Stimulated activated CD4-positive, alpha-beta T cell treated with anti-CD3 and anti-CD28 coated beads, Interleukin-12 subunit alpha, Interleukin-12 subunit beta, amount 100 ng/mL, for 4 hours (primary cell): ENCODE results near the gene RNF13.
"Not testable (repeated sequence)": the region's sequence is repeated elsewhere in the genome, so short reads cannot be mapped to it uniquely, and the experiment has no call there.

Source experiments
- DNase-seq: peaks from one replicate; pipeline ENCODE4 v3.0.0-alpha.2; 2020

RNF13 gene

DNA sequence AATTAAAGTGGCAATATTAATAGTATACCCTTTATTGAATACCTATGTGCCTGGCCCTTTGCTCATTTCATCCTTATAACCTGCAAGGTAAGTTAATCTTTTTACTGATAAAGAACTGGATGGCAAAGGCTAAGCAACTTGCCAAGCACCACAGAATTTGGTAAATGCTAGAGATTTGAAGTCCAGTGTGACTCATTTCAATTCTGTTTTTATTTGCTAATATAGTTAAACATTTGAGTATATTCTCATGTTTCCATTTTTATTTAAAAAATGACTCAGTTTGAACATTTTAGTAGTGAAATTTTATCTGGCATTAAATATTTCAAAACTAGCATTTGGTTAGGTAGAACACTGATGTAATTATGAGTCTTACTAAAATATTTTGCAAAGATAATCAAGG is 146.4 kb downstream of the RNF13 start:
- no peak for DNase-seq

DNA sequence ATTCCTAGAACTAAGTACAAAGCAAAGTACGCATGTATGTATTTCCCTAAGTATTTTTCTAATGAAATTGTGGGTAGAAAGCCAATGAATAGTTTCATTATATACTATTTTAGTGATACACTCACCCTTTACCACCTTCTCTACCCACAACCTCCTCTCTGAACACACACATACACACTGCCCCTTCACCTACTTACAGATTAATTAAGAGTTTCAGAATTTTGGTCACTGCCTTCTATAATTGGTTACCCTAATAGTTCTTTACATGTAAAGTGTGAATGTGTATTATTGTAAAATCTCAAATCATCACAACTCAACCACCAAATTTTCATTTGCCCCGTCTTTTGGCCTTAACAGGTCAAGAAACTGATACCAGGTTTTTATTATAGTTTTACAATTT is 150.5 kb downstream of the RNF13 start:
- no peak for DNase-seq

DNA sequence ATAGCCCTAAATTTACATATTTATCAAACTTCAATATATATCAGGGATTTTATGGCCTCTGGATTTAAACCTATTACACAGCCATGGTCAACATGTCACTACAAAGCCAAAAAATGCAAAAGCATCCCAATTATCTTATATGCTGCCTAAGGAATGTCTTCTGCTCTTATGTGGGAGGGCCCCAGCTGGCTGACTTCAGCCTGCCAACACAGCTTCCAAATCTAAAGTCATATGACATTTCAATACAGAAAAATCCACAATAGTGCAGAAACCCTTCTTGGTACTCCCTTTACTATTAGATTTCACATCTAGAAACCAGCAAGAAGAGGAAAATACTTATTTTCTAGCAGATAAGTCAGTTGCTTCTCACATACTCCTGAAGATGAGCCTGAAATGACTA is 151.3 kb downstream of the RNF13 start:
- DNase-seq = no peak

DNA sequence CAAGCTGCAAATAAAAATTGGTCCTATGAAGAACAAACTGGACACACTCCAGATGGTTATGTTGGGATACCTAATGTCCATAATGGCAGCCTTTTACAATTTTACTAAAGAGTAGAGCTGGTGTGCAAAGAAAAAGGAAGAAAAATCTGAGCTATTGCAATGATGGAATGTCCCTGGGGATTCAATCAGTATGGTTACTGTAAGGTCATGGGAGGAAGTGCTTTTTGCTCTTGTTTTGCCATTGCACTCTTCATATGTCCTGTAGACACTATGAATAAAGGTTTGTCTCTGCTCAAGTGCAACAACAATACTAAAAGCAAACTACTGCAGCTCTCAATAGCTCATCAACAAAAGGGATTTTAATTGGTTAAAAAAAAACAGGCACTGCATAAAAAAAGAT is 152.3 kb downstream of the RNF13 start:
- DNase-seq = no peak

DNA sequence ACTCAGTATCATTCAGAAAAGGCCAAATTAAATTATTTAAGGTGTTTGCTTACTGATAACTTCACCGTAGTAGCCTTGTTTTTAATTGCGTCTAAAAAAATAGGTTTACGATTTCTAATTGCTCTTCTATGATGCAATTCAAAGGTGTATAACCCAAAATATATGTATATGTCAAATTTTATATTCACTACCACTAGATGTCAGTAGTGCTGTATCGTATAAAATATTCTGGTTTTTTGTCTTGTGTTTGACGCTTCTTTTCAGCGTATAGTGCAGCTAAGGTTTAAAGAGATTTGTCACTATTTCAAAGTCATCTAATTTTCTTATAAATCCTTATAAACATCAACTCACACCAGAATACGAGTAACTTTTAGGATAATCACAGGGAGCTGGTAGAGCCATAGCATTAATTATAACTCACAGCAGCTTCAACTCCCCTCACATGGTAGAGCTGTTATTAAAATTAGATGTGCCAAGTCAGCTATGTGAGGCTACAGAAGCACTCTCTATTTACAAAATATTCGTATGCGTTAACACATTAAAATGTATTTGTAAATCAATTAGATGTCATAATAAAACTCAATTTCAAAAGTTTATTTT is 154.2 kb downstream of the RNF13 start:
- no peak for DNase-seq

DNA sequence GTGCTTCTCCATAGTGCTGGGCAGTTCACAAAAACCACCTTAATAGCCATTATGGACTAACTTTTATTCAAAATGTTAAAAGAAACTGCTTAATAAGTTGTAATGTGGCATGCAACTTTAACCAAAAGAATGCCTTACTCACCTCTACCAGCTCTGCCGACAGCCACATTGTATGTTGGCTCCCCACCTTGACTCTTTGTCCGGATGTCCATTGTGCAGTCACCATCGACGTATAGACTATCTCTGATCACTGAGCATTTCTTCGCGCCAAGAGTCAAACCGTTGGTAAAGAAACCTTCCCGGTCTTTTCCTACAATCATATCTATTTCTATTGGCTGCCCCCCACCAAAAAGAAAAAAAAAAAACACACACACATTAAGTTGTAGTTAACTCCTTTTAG is 155.2 kb downstream of the RNF13 start:
- DNase-seq = no peak

DNA sequence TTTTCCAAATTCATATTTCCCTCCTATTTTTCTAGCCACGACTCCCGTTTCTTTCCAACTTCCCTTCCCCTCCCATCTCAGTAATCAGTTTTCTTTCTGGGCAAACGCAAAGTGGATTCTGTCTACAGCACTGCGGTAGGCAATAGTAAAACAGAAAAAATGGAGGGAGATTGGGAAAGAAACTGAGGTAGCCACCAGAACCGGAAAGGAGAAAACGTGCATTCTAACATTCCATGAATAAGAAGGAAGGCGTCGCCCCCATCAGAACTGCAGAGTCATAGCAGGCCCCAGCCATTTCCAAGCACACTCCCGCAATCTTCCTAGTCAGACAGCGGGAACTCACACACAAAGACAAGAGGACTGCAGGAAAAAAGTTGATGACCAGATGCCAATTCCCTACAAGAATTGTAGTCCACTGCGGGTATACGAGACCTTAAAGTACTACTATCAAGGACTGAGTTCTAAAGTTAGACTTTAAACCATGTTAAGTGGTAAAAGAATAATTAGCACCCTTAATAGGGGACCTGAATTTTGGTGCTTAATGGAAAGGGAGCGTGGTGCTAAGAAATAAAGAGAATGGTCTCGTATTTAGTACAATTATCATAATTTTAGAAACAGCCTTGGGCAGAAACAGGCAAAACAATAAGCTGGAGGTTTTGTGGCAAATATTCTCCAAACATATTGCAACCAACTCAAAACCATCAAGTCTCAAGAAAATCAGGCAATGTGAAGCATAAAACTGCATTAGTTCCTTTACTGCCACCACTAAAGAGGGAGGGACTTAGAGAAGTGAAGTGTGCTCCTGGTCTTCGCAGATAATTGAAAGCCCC is 156.3 kb downstream of the RNF13 start:
- no peak for DNase-seq

DNA sequence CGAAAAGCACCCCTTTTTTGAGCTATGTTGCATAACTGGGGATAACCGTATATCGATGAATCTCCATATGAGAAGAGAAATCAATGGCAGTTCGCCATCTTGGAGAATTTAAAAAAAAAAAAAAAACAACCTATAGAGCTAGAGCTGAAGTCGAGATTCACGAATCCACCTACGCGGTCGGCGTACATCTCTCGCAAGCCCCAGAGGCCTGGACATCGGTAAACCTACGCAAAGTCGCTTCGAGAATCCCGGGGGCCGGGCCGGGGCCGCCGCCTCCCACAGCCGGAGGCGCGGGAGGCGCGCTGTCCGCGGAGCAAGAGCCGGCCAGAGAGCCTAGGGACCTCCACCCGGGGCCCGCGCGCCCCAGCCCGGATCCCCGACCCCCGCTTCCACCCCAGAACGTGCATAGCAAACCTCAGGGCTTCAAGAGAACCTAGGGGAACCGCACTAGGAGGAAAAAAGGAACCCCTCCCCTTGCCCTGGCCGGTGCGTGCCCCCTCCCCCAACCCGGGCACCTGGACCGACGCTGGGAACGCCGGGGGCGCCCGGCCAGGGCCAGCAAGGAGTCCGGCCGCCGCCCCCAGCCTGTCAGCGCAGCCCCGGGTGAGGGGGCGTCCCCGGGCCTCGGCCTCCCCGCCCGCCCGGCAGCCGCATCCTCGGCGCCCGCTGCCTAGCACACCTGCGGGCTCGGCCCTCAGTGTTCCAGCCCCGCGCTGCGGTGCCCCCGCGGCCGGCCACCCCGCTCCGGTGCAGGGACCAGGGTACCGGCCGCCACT is 157.1 kb downstream of the RNF13 start:
- DNase-seq = peak; percentile 52

DNA sequence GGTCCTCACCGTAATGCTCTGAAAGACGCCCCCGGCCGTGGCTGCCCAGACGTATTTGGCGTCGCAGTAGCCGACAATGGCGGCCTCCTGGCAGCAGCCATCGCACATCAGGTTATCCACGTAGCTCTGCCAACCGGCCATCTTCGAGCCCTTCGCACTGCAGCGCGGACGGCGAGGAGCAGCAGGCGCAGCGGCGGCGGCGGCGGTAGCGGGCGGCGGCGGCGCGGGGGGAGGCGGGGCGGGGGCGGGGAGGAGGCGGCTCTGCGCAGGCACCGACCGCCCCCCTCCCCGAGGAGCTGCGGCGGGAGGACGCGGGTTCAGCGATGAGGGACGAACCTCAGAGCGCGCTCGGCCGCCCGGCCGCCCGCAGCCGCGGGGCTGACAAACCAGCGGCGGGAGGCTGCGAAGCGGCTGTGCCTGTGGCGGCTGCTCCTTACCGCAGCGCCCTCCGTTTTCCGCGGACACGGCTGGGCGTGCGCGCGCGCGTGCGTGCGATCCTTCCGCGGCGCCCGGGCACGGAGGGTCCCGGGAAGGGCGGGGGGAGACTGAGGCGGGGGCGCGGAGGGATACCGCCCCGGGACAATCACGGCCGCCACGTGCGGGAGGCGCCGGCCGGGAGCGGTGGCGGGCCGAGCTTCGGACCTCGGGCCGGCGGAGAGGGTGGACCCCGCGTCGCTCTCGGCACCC is 157.8 kb downstream of the RNF13 start, which contains the start of gene PFN2:
PFN2 (minus strand) TSS at position 180 of the 687 bp plus-strand sequence; CDS start at position 141, 39 bp downstream.
- peak; percentile 50 for DNase-seq

DNA sequence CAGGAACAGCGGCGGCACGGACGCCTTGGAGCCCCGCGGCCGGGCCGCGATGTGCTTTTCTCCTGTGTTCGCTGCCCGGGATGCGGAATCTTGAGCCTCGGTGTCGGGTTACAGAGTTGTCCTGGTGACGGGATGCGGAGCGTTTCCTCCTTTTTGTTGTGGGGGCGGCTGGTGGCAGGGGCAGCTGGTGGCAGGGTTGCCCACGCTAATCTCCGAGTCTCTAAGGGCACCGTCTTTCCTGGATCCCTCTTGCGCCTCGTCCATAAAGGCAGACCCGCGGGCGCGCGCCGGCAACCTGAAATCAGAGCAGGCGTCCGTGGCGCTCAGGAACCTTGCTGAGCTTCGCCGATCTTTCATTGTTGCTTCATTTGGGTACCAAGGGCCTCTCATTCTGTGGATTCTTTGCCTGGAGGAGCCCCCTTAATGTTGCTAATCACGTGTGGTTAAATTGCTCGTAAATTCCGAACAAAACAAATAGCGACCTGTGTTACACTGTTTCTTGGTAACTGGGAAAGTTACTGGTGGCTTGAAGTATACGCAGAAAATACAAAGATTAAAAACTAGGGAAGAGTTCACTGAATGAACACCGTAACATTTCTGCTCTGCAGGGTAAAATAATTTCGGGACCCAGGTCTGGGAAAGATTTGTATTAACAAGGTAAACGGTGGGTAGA is 158.5 kb downstream of the RNF13 start:
- peak; percentile 21 for DNase-seq

DNA sequence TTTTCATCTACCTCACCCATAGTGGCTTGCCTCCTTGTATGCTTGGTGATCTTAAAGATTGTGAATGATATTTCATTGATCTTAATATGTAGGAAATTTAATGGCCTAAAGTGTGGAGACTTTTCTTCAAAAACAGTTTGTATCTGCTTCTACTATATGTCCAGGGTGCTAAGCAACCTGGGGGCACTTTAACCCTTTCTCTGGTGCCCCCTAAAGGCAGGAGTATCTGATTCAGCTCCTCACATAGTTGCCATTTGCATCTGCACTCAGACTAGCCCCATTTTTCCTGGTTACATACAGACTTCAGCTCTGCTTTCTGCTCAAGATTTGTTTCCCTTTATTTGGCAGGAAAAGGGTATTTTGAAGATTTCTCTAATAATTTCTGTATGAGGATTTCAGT is 162.9 kb downstream of the RNF13 start:
- DNase-seq = no peak

DNA sequence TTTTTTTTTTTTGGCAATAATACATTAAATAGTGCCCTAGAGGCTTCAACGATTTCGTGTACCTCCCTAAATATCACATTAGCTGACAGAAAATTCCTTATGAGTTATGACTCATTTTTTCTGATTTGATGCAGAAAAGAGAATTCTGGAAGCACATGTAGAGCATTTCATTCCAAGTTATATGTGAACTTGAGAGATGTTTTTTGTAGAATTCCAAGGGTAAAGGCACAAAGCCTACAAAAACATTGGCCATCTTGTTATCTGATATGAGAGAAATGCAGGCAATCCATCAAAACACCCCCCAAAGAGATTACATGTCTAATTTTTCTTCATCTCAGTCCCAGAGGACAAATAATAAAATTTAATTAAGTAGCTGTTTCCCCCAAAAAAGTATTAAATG is 164.4 kb downstream of the RNF13 start:
- no peak for DNase-seq

DNA sequence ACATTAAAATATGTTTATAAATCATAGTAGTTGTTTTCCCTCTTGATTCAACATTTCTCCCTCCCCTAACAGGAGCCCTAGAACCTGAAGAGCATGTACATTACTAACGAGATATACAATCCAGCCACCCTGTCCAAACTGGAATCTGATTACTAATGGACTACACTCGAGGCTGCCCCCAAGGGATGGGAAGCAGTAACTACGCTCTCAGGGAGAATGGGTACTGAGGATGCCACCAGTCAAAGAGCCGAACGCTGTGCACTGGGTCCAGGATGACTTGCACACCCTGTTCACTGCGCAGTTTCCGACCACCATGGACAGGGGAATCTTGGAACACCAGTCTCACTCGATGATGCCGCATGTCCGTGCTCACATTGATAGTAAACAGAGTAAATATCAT is 169.0 kb downstream of the RNF13 start:
- not testable (repeated sequence) for DNase-seq

DNA sequence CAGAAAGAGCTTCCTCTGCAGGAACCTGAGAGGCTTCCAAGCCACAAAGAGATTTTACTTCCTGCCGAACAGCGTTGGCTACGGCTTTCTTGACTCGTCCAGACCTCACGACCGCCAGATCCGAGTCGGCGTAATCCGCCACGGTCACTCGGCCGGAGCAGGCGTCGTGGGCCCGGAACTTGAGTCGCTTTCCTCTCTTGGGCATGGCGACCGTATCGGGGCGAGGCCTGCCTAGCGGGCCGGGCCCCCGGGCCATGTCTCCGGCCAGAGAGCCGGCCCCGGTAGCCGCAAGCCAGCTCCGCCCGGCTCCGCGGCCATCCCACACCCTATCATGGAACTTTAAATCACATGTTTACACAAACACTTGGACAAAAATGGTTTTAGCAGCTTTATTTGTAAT is 170.0 kb downstream of the RNF13 start:
- DNase-seq = not testable (repeated sequence)

DNA sequence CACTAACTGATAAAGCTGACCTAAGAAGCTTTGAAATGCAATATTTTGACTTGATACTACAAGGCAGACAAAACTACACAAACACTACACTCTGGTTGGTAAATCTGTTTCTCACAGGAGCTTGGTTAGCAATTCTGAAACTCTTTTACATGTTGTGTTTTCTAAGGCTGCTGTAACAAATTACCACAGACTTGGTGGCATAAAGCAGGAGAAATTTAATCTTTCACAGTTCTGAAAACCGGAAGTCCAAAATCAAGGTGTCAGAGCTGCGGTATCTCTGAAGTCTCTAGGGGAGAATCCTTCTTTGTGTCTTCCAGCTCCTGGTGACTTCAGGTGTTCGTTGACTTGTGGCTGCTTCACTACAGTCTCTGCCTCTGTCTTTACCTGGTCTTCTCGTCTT is 170.6 kb downstream of the RNF13 start:
- DNase-seq = no peak

DNA sequence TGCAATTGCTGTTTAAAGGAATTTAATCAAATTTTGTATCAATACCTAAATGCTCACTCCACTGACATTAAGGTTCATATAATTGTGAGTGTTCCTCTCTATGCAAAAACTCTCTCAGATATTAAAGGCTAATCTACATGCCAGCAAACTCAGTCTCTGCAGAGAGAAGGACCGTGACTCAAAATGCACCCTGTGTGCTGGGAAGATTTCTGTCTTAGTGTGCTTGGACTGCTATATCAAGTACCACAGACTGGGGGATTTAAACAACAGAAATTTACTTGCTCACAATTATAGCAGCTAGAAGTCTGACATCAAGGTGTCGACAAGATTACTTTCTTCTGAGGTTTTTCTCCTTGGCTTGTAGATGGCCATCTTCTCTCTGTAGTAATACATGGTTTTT is 176.3 kb downstream of the RNF13 start:
- DNase-seq = no peak

DNA sequence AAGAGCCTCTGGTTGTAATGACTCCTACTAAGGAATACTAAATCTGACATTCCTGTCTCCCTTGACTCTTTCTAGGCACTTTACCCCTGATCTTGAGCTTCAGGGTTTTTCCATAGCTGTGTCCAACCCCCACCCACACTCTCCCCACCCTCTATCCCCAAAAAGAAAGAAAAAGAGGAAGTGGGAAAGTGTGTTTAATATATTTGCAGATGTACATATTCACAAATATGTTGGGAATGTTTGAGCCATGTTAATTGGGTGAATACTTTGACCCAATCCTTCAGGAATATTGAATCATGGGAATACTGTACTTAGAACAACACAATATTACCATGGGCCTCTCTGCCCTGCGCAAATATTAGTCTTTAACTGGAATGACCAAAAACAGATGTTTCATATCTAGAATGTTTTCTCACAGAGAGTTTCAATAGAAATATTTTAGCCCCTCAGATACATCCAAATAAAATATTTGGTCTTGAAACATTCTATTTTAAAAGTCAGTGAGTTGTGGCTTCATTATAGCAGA is 177.5 kb downstream of the RNF13 start:
- DNase-seq = no peak

DNA sequence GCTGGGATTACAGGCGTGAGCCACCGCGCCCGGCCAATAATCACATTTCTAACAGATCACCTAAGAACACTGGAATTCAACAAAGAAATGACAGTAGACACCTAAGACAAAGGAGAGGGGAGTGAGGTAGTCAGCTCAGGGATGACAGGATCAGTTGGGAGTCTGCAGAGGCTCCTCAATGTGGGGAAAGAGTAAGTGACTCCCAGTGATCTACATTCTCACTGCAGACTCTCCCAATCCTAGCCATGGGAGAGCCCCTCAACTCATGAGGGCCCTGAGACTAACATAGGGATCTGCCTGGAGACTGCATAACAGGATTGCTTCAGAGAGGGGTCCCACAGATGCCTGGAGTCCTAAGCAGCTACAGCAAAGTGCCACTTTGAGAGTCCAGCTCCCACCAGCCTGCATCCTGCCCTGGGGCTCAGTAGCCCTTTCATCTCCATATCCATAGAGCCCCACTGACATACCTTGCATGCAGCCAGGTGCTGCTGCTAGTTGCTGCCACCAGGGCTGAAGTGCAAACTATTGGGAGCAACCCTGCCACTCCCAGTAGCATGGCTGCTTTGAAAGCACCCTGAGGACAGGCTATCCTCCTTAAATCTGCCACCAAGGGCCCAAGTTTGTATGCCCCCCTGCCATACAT is 179.5 kb downstream of the RNF13 start:
- DNase-seq = no peak

DNA sequence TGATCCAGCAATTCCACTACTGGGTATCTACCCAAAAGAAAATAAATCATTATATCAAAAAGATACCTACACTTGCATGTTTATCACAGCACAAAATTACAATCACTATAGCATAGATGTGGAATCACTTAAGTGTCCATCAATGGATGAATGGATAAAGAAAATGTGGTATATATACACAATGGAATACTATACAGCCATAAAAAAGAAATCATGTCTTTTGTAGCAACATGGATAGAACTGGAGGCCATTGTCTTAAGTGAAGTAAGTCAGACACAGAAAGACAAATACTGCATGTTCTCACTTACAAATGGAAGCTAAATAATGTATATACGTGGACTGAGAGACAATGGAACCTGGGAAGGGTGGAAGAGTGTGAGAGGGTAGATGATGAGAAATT is 185.9 kb downstream of the RNF13 start:
- DNase-seq = no peak

DNA sequence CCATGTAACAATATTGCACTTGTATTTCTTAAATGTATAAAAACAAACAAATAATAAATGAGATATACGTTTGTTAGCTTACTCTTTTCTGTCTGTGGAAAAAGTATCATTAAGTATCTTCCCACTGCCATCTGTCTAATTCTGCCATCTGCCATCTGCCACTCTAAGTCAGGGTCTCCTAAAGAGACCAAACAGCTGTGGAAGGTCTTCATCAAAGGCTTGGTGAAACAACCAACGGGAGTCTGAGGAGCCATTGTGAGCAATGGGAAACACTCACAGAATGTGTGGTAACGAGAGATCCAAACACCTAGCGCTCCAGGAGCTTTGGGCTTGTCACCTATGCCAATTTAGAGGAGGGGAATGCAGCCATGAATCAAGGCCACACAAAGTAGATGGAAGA is 186.4 kb downstream of the RNF13 start:
- DNase-seq = no peak

DNA sequence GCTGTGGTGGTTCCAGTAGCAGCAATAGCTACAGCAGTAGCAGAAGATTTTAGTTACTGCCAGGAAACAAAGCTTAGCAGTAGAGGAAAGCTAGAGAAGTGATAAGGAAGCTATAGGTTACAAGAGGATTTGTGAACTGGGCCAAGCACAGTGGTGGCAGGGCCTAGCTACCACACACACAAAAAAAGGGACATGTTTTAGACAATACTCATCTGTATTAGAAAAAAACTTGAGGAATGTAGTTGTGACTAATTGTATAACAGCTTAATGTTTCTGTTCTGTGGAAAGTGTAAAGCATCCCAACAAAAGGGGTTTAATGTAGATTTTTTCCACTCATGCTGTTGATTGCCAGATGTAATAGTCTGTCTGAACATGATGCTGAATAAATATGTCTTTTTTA is 187.6 kb downstream of the RNF13 start:
- DNase-seq = no peak
